HG03060 (cell line): ENCODE data around the gene MSX1.

Source experiments
- ATAC-seq: cut with Tn5 transposase; IDR thresholded peaks from one replicate; pipeline ENCODE4 v1.9.1; 2021; ENCODE audit warnings: low read depth, moderate number of reproducible peaks; ENCODE audit not compliant: unreplicated experiment

Gene MSX1

GRCh38 chr4:4838936-4839810, 20.3 kb upstream of the MSX1 start:
- ATAC-seq, result no peak

GRCh38 chr4:4840351-4840750, 19.1 kb upstream of the MSX1 start:
- ATAC-seq, result no peak

GRCh38 chr4:4841156-4841555, 18.3 kb upstream of the MSX1 start:
- ATAC-seq, result no peak

GRCh38 chr4:4842476-4843441, 16.7 kb upstream of the MSX1 start:
- no peak for ATAC-seq

- no peak for ATAC-seq
Measured at GRCh38 chr4:4843635-4844291, 15.7 kb upstream of the MSX1 start.

- no peak for ATAC-seq
Measured at GRCh38 chr4:4845027-4845426, 14.4 kb upstream of the MSX1 start.

GRCh38 chr4:4847011-4847410, 12.5 kb upstream of the MSX1 start:
- ATAC-seq, result no peak

GRCh38 chr4:4848540-4848939, 10.9 kb upstream of the MSX1 start:
- no peak for ATAC-seq

GRCh38 chr4:4849106-4849505, 10.4 kb upstream of the MSX1 start:
- ATAC-seq, result no peak

GRCh38 chr4:4849524-4850193, 9.8 kb upstream of the MSX1 start:
- ATAC-seq, result no peak

- ATAC-seq, result no peak
Measured at GRCh38 chr4:4851081-4851480, 8.4 kb upstream of the MSX1 start.

GRCh38 chr4:4851906-4852305, 7.6 kb upstream of the MSX1 start:
- ATAC-seq, result no peak

GRCh38 chr4:4852591-4853362, 6.7 kb upstream of the MSX1 start:
- no peak for ATAC-seq

GRCh38 chr4:4853371-4853823, 6.1 kb upstream of the MSX1 start:
- ATAC-seq, result no peak

- no peak for ATAC-seq
Measured at GRCh38 chr4:4853921-4854648, 5.4 kb upstream of the MSX1 start.

- no peak for ATAC-seq
Measured at GRCh38 chr4:4854649-4855295, 4.7 kb upstream of the MSX1 start.

GRCh38 chr4:4855301-4856070, 4.0 kb upstream of the MSX1 start:
- ATAC-seq, result no peak
